HEK293T (cell line): ENCODE results near the gene KCNQ1.

Experiments
- CTCF ChIA-PET: fragments of 350-600 bp; formaldehyde crosslinking; extraction: SDS; loops from one replicate; lab custom pipeline; 2021; ENCODE audit warnings: antibody characterized with exemption, inconsistent platforms; lab: Yijun Ruan, JAX
- POLR2A ChIA-PET: fragments of 350-600 bp; formaldehyde crosslinking; extraction: SDS; loops from one replicate; lab custom pipeline; 2020; ENCODE audit warnings: antibody characterized with exemption, inconsistent platforms; lab: Yijun Ruan, JAX
- DNase-seq: peaks from one replicate; pipeline ENCODE4 v3.0.0; 2012; ENCODE audit warnings: mixed read lengths; ENCODE audit errors: extremely low spot score
- ARNT ChIP-seq: fragments of 450-650 bp; IDR thresholded peaks from 2 replicates; pipeline ENCODE4 v1.6.1; 2017; ENCODE audit warnings: mild to moderate bottlenecking
- BHLHE40 ChIP-seq: fragments of 450-650 bp; IDR thresholded peaks from 2 replicates; pipeline ENCODE4 v1.6.1; 2016; ENCODE audit warnings: mild to moderate bottlenecking, moderate library complexity, borderline replicate concordance
- CTBP1 ChIP-seq: fragments of 450-650 bp; IDR thresholded peaks from 2 replicates; pipeline ENCODE4 v1.6.1; 2016; ENCODE audit warnings: borderline replicate concordance
- ELF4 ChIP-seq: fragments of 450-650 bp; IDR thresholded peaks from 2 replicates; pipeline ENCODE4 v1.6.1; 2017; ENCODE audit warnings: antibody characterized with exemption
- FOXA1 ChIP-seq: fragments of 450-650 bp; IDR thresholded peaks from 2 replicates; pipeline ENCODE4 v1.6.1; 2016; ENCODE audit warnings: mild to moderate bottlenecking
- FOXK2 ChIP-seq: fragments of 450-650 bp; IDR thresholded peaks from 2 replicates; pipeline ENCODE4 v1.6.1; 2016; ENCODE audit warnings: mild to moderate bottlenecking
- FOXM1 ChIP-seq: fragments of 450-650 bp; IDR thresholded peaks from 2 replicates; pipeline ENCODE4 v1.6.1; 2017; ENCODE audit warnings: mild to moderate bottlenecking, borderline replicate concordance
- HDGF ChIP-seq: fragments of 450-650 bp; IDR thresholded peaks from 2 replicates; pipeline ENCODE4 v1.6.1; 2017; ENCODE audit warnings: antibody characterized with exemption, borderline replicate concordance
- L3MBTL2 ChIP-seq: fragments of 450-650 bp; conservative IDR thresholded peaks from 2 replicates; pipeline ENCODE4 v1.6.1; 2016; ENCODE audit warnings: mild to moderate bottlenecking
- LEF1 ChIP-seq: fragments of 450-650 bp; IDR thresholded peaks from 2 replicates; pipeline ENCODE4 v1.6.1; 2017; ENCODE audit warnings: mild to moderate bottlenecking, borderline replicate concordance
- NFRKB ChIP-seq: fragments of 450-650 bp; IDR thresholded peaks from 2 replicates; pipeline ENCODE4 v1.6.1; 2016; ENCODE audit warnings: mild to moderate bottlenecking, moderate library complexity
- SP1 ChIP-seq: fragments of 450-650 bp; IDR thresholded peaks from 2 replicates; pipeline ENCODE4 v1.6.1; 2017
- SUZ12 ChIP-seq: fragments of 450-650 bp; IDR thresholded peaks from 2 replicates; pipeline ENCODE4 v1.6.1; 2016; ENCODE audit warnings: mild to moderate bottlenecking
- TARDBP ChIP-seq: fragments of 450-650 bp; IDR thresholded peaks from 2 replicates; pipeline ENCODE4 v1.6.1; 2016
- ZNF384 ChIP-seq: fragments of 450-650 bp; IDR thresholded peaks from 2 replicates; pipeline ENCODE4 v1.6.1; 2016
- TF ChIP-seq, protein P1 (sequence below): fragments of 450-650 bp; IDR thresholded peaks from 2 replicates; pipeline ENCODE4 v1.6.1; 2016

The KCNQ1 gene

DNA sequence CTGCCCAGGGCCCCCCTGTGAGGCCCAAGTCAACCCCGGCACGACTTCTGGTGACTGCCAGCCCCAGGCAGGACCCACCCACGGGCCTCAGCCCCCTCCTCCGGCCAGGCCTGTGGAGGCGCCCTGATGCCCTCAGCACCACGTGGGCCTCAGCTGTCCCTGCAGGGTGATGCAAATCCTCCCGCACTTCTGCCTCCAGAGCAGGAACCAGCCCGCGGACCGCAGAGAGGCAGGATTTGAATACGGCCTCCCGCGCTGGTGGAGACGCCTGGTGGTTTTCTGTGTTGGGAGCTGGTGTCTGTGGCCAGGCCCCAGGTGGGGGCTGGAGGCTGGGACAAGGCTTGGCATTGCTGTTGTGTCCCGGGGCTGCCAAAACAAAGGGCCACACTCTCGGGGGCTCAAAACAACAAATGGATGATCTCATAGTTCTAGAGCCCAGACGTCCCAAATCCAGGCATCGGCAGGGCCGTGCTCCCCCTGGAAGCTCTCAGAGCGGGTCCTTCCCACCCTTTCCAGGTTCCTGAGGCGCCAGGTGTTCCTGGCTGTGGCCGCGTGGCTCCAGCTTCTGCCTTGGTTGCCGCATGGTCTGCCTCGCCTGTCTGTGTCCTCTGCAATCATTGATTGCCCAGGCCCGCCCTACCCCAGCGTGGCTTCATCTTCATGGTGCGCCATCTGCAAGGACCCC, 19.9 kb upstream of the KCNQ1 start:
- POLR2A ChIA-PET = no interaction called here
- CTCF ChIA-PET = interaction anchor here (1.2 to 3.4 kb wide), 2 partner anchors 106 to 107 kb away, joined by 4 to 29 read pairs; no protein-coding TSS in a partner anchor
- no peak for DNase-seq
- TF ChIP-seq SP1 (no peak), ELF4 (no peak), FOXA1 (no peak), HDGF (no peak), SUZ12 (no peak), TARDBP (no peak), BHLHE40 (no peak), FOXK2 (no peak), CTBP1 (no peak), ARNT (no peak)
- TF ChIP-seq, protein P1, sequence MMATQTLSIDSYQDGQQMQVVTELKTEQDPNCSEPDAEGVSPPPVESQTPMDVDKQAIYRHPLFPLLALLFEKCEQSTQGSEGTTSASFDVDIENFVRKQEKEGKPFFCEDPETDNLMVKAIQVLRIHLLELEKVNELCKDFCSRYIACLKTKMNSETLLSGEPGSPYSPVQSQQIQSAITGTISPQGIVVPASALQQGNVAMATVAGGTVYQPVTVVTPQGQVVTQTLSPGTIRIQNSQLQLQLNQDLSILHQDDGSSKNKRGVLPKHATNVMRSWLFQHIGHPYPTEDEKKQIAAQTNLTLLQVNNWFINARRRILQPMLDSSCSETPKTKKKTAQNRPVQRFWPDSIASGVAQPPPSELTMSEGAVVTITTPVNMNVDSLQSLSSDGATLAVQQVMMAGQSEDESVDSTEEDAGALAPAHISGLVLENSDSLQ = no peak

DNA sequence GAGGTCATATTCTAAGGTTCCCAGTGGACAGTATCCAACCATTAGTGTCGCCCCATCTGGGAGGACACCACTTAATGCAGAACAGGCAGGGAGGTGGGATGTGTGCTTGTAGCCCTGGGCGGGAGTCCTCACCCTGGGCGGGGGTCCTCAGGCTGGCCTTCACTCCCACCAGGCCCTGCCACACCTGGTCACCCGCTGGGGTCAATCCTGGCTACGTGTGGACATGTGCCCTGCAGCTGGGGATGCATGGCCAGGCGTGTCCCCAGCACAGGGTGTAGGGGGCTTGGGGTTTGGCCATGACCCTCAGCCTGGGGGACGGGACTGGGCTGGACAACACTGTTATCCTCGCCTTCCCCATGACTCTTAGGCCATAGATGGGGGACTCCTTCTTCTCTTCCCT, 19.3 kb upstream of the KCNQ1 start:
- ChIA-PET CTCF (interaction anchor here (3.4 kb wide), 1 partner anchor 106 kb away, joined by 29 read pairs; no protein-coding TSS in a partner anchor), POLR2A (no interaction called here)
- TF ChIP-seq ZNF384 (no peak), BHLHE40 (no peak), FOXA1 (no peak), SUZ12 (no peak), SP1 (no peak), L3MBTL2 (no peak), FOXK2 (no peak), TARDBP (no peak), CTBP1 (no peak), ELF4 (no peak), HDGF (no peak), ARNT (no peak), NFRKB (no peak), LEF1 (no peak), FOXM1 (no peak)
- TF ChIP-seq, protein P1 = no peak
- DNase-seq = no peak

DNA sequence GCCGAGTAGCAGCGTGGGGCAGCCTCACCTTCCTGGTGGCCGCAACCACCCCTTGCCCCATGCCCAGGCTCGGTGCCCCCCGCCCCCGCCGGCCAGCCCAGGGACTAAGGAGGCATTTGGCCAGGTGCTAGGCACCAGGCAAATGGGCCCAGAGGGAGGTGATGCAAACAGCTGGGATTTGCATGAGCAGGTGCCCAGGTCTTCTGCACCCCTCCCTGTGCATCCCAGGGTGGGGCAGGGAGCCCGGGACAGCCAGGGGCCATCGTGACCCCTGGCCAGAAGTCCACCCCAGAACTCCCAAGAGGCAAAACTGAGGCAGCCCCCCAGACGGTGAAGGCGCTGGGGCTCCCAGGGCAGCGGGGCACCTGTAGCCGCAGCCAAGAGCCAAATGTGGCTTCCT, 18.6 kb upstream of the KCNQ1 start:
- CTCF ChIA-PET = interaction anchor here (3.4 kb wide), 1 partner anchor 105 kb away, joined by 29 read pairs; no protein-coding TSS in a partner anchor
- POLR2A ChIA-PET = no interaction called here
- DNase-seq = no peak

DNA sequence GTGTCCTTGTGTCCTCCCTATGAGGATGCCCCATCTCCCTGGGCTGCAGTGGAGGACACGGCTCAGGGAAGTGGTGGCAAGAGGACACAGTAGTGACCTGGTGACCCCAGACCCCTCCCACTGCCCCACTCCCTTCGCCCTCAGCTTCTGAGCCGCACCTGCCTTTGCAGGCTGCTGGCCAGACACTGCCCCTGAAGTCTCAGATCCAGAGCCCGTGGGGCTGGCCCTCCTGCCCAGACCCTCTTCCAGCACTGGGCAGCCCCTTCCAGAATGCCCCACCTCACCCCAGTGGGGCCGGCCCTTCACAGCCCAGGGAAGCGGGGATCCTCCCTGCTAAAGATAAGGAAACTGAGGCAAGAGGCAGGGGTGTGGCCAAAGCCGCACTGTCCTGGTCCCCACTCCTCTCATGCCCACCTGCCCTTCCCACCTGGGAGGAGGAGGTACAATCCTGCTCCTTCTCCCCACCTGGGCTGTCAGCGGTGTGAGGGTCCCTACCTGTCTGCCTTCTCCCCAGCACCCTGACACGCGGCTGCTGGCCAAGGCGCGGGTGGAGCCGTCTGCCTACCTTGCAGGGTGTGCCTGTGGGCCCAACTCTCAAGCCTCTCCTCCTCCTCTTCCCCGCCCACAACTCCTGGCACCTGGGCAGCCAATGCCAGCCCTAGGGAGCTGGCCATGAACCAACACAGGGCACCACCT, 17.8 kb upstream of the KCNQ1 start:
- ChIA-PET POLR2A (no interaction called here), CTCF (interaction anchor here (0.9 to 3.4 kb wide), 3 partner anchors 10 to 107 kb away, joined by 3 to 29 read pairs (median 4); no protein-coding TSS in a partner anchor)
- no peak for TF ChIP-seq SP1
- TF ChIP-seq CTBP1 = no peak
- no peak for TF ChIP-seq LEF1
- TF ChIP-seq L3MBTL2 = no peak
- no peak for TF ChIP-seq BHLHE40
- no peak for TF ChIP-seq FOXA1
- TF ChIP-seq ZNF384 = no peak
- TF ChIP-seq FOXM1 = no peak
- no peak for TF ChIP-seq TARDBP
- no peak for TF ChIP-seq SUZ12
- TF ChIP-seq FOXK2 = no peak
- no peak for TF ChIP-seq ELF4
- TF ChIP-seq, protein P1 = no peak
- no peak for TF ChIP-seq NFRKB
- TF ChIP-seq ARNT = no peak
- no peak for TF ChIP-seq HDGF
- no peak for DNase-seq

More for the DNA sequence above, 18.6 kb upstream of the KCNQ1 start:
- no peak for TF ChIP-seq ARNT
- TF ChIP-seq ZNF384 = no peak
- TF ChIP-seq LEF1 = no peak
- no peak for TF ChIP-seq FOXK2
- no peak for TF ChIP-seq FOXA1
- TF ChIP-seq FOXM1 = no peak
- TF ChIP-seq BHLHE40 = no peak
- TF ChIP-seq TARDBP = no peak
- TF ChIP-seq SUZ12 = no peak
- no peak for TF ChIP-seq HDGF
- TF ChIP-seq ELF4 = no peak
- TF ChIP-seq, protein P1 = no peak
- no peak for TF ChIP-seq L3MBTL2
- TF ChIP-seq SP1 = no peak
- TF ChIP-seq CTBP1 = no peak
- no peak for TF ChIP-seq NFRKB
